ENCODE data around the gene VKORC1L1.
A peak's percentile ranks its signal among the peaks of the same experiment; 100 is the strongest.

The VKORC1L1 gene

GRCh38 chr7:65967361-65968155 lies 94.7 kb downstream of the VKORC1L1 start:
- H3K4me1 Mint-ChIP-seq (ENCODE audit: low read depth), result peaks cover 15% of the 10 kb centered on the region
- H3K36me3 Mint-ChIP-seq (ENCODE audit: low read depth), result peaks cover 100% of the 10 kb centered on the region
- intact Hi-C loops (cut with micrococcal nuclease), result no loop called here
- no peaks in the 10 kb centered on the region for H3K27me3 Mint-ChIP-seq
- no peak overlapping the region for H3K4me3 Mint-ChIP-seq
- no peak overlapping the region for H3K27ac Mint-ChIP-seq
- H3K9me3 Mint-ChIP-seq, result no peaks in the 10 kb centered on the region

DNA sequence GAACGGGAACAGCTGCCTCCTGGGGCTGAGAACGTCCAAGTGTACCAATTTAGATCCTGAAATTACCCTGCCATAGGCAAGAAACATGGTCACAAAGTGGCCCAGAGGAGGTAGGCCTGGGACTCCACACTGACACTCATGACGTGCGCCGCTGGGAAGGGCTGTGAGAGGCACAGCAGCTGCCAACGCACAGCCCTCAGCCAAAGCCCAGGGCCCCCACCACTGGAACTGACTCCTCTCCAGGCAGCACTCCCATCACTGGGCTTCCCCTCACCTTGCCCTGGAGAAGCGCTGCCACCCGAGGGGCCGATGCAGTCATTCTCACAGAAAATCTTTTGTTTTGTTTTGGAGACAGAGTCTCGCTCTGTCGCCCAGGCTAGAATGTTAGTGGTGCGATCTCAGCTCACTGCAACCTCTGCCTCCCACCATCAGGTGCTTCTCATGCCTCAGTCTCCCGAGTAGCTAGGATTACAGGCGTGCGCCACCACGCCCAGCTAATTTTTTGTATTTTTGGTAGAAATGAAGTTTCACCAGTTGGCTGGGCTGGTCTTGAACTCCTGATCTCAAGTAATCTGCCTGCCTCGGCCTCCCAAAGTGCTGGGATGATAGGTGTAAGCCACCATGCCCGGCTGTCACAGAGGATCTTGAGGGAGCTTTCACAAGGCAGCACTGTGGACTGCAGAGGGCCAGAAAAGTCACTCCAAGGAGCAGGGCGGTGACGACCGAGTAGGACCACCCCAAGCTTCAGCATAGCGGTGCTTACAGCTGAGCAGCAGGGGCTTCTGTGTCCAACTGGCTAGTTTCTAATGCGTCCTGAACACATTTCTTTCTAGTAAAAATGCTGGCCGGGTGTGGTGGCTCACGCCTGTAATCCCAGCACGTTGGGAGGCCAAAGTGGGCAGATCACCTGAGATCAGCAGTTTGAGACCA lies 95.6 kb downstream of the VKORC1L1 start:
- no peak overlapping the region for H3K4me3 Mint-ChIP-seq
- intact Hi-C loops (cut with micrococcal nuclease), result no loop called here
- H3K27ac Mint-ChIP-seq, result no peak overlapping the region
- peaks cover 100% of the 10 kb centered on the region for H3K36me3 Mint-ChIP-seq (ENCODE audit: low read depth)
- H3K9me3 Mint-ChIP-seq, result no peaks in the 10 kb centered on the region
- H3K4me1 Mint-ChIP-seq (ENCODE audit: low read depth), result peaks cover 15% of the 10 kb centered on the region
- H3K27me3 Mint-ChIP-seq, result no peaks in the 10 kb centered on the region

DNA sequence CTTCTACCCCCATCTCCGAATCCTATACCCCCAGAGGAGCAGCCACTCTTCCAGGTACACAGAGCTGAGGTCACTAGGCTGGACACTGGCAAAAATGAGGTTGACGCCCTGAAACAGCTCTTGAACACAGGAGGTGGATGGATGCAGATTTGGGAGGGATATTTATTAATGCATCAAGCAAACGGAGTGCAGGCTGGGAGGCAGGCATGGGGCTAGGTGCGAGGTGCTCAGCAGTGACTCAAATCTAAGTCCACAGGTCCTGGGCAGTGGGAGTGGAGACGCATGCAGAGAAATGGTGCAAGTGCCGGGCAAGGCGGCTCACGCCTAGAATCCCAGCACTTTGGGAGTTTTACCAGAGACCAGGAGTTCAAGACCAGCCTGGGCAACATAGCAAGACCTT lies 98.1 kb downstream of the VKORC1L1 start:
- no peaks in the 10 kb centered on the region for H3K27me3 Mint-ChIP-seq
- intact Hi-C loops (cut with micrococcal nuclease), result no loop called here
- peaks cover 14% of the 10 kb centered on the region for H3K4me1 Mint-ChIP-seq (ENCODE audit: low read depth)
- no peak overlapping the region for H3K27ac Mint-ChIP-seq
- H3K4me3 Mint-ChIP-seq, result no peak overlapping the region
- H3K36me3 Mint-ChIP-seq (ENCODE audit: low read depth), result peaks cover 100% of the 10 kb centered on the region
- no peaks in the 10 kb centered on the region for H3K9me3 Mint-ChIP-seq

DNA sequence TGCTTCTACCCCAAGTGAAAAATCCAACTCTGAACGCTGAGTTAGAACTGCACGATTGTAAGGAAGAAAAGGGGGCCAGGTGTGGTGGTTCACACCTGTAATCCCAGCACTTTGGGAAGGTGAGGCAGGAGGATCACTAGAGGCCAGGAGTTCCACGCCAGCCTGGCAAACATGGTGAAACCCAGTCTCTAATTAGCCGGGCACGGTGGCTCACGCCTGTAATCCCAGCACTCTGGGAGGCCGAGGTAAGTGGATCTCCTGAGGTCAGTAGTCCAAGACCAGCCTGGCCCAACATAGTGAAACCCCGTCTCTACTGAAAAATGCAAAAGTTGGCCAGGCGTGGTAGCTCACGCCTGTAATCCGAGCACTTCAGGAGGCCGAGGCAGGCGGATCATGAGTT lies 100.1 kb downstream of the VKORC1L1 start:
- Mint-ChIP-seq H3K4me3 (no peak overlapping the region), H3K27ac (peak overlapping the region; percentile 32), H3K9me3 (no peaks in the 10 kb centered on the region), H3K4me1 (ENCODE audit: low read depth) (no peaks in the 10 kb centered on the region), H3K36me3 (ENCODE audit: low read depth) (peaks cover 99% of the 10 kb centered on the region), H3K27me3 (no peaks in the 10 kb centered on the region)
- intact Hi-C loops (cut with micrococcal nuclease), result no loop called here

DNA sequence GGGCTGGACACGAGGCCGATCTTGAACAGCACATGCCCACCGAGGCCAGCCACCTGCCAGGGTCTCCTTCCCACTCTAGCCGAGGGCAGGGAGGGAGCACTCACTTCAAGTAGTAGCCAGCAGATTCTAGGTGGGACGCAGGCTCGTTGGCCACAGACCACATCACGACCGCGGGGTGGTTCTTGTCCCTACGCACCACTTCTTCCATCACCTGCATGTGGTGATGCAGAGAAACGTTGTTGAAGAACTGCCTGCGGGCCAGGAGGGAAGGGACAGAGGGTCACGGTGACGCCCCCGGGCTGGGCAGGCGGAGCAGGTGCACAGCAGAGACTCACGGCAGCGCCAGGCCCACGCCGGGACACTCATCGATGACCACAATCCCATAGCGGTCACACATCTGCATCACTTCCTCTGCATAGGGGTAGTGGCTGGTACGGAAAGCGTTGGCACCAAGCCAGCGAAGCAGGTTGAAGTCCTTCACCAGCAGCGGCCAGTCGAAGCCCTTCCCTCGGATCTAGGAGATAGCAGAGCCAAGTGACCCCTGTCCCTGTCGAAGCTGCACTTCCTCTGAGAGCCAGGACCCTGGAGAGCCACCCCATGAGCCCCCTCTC lies 101.4 kb downstream of the VKORC1L1 start:
- Mint-ChIP-seq H3K9me3 (no peaks in the 10 kb centered on the region), H3K27me3 (no peaks in the 10 kb centered on the region), H3K4me1 (ENCODE audit: low read depth) (no peaks in the 10 kb centered on the region), H3K27ac (no peak overlapping the region), H3K36me3 (ENCODE audit: low read depth) (peaks cover 99% of the 10 kb centered on the region), H3K4me3 (no peak overlapping the region)
- intact Hi-C loops (cut with micrococcal nuclease), result no loop called here

DNA sequence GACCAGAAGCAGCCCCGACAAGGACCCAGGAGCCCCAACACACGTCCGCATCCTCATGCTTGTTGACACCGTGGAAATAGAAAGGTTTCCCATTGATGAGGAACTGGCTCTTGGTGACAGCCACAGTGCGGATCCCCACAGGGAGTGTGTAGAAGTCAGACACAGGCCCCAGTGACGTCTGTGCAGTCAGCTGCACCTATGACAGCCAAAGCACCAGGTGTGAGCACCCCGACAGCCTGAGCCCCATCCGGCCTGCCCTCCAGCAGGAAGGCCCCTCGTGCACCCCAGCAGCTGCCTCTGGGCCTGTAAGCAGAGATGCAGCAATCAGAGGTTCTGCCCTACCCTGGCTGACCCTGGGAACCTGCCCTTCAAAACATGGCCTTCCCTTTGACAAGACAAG lies 102.0 kb downstream of the VKORC1L1 start:
- Mint-ChIP-seq H3K9me3 (no peaks in the 10 kb centered on the region), H3K4me1 (ENCODE audit: low read depth) (no peaks in the 10 kb centered on the region), H3K4me3 (no peak overlapping the region), H3K36me3 (ENCODE audit: low read depth) (peaks cover 99% of the 10 kb centered on the region), H3K27ac (no peak overlapping the region), H3K27me3 (no peaks in the 10 kb centered on the region)
- intact Hi-C loops (cut with micrococcal nuclease), result no loop called here

DNA sequence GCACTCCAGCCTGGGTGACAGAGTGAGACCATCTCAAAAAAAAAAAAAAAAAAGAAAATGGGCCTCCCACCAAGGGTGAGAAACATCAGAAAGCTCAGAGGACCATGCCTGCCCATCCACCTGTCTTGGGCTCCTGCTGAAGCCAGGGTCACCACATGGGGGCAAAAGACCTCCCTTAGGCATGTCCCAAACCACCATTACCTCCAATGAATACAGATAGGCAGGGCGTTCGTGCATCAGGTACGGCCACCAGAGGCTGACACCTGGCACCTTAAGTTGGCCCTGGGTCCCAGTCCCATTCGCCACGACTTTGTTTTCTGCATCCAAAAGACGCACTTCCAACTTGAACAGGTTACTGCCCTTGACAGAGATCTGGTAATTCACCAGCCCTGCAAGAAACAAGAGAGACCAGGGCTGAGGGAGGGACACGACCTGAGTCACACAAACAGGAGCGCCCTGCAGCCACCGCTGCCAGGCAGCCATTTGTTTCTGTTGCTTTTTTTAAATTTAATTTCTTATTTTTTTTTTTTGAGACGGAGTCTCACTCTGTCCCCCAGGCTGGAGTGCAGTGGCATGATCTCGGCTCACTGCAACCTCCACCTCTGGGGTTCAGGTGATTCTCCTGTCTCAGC lies 103.1 kb downstream of the VKORC1L1 start:
- intact Hi-C loops (cut with micrococcal nuclease), result no loop called here
- Mint-ChIP-seq H3K4me1 (ENCODE audit: low read depth) (peaks cover 8% of the 10 kb centered on the region), H3K36me3 (ENCODE audit: low read depth) (peaks cover 97% of the 10 kb centered on the region), H3K27me3 (no peaks in the 10 kb centered on the region), H3K4me3 (no peak overlapping the region), H3K27ac (peak overlapping the region; percentile 22), H3K9me3 (no peaks in the 10 kb centered on the region)

DNA sequence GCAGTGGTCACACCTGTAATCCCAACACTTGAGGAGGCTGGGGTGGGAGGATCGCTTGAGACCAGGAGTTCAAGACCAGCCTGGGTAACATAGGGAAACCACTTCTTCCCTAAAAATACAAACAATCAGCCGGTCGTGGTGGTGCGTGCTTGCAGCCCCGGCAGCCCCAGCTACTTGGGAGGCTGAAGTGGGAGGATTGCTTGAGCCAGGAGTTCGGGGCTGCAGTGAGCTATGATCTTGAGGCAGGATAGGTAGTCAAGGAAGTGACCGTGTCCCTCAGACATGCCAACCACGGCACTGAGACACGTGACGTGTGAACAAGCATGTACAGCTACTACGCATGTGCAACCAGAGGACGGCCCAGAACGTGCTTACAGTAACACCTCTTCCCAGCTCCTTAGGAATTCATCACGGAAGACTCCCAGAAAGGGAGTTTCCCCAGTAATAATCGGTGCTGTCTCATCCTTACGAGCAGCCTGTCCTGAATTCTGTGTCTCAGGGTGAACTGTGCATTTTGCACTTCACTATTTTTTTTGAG lies 103.9 kb downstream of the VKORC1L1 start:
- peaks cover 89% of the 10 kb centered on the region for H3K36me3 Mint-ChIP-seq (ENCODE audit: low read depth)
- intact Hi-C loops (cut with micrococcal nuclease), result no loop called here
- peaks cover 10% of the 10 kb centered on the region for H3K4me1 Mint-ChIP-seq (ENCODE audit: low read depth)
- H3K27me3 Mint-ChIP-seq, result no peaks in the 10 kb centered on the region
- H3K9me3 Mint-ChIP-seq, result no peaks in the 10 kb centered on the region
- no peak overlapping the region for H3K27ac Mint-ChIP-seq
- H3K4me3 Mint-ChIP-seq, result no peak overlapping the region

- Mint-ChIP-seq H3K27me3 (no peaks in the 10 kb centered on the region), H3K4me1 (ENCODE audit: low read depth) (peaks cover 10% of the 10 kb centered on the region), H3K4me3 (no peak overlapping the region), H3K9me3 (no peaks in the 10 kb centered on the region), H3K36me3 (ENCODE audit: low read depth) (peaks cover 65% of the 10 kb centered on the region), H3K27ac (peak overlapping the region; percentile 87)
- intact Hi-C loops (cut with micrococcal nuclease), result no loop called here
Observed at GRCh38 chr7:65978891-65979582, 106.2 kb downstream of the VKORC1L1 start.

DNA sequence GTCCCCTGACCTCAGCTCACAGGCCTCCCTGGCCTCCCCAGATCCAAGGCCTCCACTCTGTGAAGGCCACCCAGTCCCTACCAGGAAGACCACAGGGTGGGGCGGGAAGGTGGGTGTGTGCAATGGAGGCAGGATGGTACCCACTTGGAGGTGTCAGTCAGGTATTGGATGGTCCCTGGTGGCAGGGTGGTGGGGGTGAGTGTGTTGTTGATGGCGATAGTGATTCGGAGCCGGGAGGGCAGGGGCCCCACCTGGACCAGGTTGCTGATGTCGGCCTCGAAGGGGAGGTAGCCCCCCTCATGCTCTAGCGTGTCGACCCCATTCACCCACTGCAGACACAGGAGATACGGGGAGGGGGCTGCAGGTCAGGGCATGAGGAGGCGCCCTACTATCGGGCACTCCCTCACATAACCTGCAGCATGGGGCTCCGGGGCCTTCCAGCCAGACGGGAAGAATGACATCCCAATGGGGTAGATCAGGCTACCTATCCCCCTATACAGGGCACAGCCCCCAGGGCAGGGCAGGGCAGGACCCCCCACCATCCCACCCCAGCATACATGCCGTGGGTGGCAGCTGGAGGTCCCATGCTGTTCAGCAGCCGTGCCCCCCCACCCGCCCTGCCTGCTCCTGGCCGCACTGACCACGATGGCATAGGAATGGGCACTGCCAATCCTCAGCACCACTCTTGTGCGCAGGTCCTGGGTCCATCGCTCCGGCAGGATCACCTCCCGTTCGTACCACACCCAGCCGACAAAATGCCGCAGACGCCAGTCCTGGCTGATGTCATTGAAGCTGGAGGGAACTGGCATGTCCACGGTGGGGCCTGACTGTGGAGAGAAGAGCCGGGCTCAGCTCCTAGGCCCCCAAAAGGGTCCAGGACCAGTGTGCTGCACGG lies 107.0 kb downstream of the VKORC1L1 start:
- Mint-ChIP-seq H3K9me3 (no peaks in the 10 kb centered on the region), H3K36me3 (ENCODE audit: low read depth) (peaks cover 58% of the 10 kb centered on the region), H3K27ac (peak overlapping the region; percentile 87), H3K27me3 (no peaks in the 10 kb centered on the region), H3K4me3 (peak overlapping the region; percentile 82), H3K4me1 (ENCODE audit: low read depth) (peaks cover 10% of the 10 kb centered on the region)
- intact Hi-C loops (cut with micrococcal nuclease), result loop anchor here (2.0 to 10.0 kb wide), 6 partner anchors 95 to 867 kb away; partner anchors contain the start of genes ASL, CRCP and VKORC1L1

GRCh38 chr7:65980478-65981250 lies 107.8 kb downstream of the VKORC1L1 start:
- peaks cover 10% of the 10 kb centered on the region for H3K4me1 Mint-ChIP-seq (ENCODE audit: low read depth)
- H3K27me3 Mint-ChIP-seq, result no peaks in the 10 kb centered on the region
- peaks cover 49% of the 10 kb centered on the region for H3K36me3 Mint-ChIP-seq (ENCODE audit: low read depth)
- no peaks in the 10 kb centered on the region for H3K9me3 Mint-ChIP-seq
- H3K27ac Mint-ChIP-seq, result peak overlapping the region; percentile 87
- intact Hi-C loops (cut with micrococcal nuclease), result loop anchor here (2.0 to 10.0 kb wide), 6 partner anchors 94 to 867 kb away; partner anchors contain the start of genes ASL, CRCP and VKORC1L1
- H3K4me3 Mint-ChIP-seq, result peak overlapping the region; percentile 82
